Measurements from ENCODE around the gene FBXL22.

DNA sequence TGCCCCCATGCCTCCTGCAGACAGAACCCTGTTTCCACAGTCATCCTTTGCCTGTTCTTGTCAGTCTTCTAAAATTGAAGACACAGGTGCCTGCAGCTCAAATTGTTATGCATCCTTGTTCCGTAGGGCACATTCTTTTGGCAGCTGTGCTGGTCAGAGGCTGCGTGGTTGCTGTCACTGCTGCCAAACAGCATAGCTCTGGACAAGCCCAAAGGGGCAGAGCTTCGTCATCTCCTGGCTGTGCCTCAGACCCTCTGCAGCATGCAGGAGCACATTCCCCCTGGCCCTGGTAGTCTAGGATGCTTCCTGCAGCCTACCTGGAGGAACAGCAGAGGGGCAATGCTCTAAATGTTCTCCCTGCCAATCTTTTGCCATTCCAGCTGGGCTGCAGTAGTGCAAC, 2.1 kb upstream of the FBXL22 start:
- TF ChIP-seq POLR2AphosphoS5 (IDR thresholded peaks at IDR 0.05; ENCODE audit: low read depth) (no peak), EZH2 (IDR thresholded peaks at IDR 0.05; ENCODE audit: low read depth, unreplicated experiment) (no peak)

All from GM23338 (cell line).